GM23338 (cell line): ENCODE results near the gene SMC2. TPM values are rescaled to one million over a fixed set of nuclear protein-coding genes. Genes with fewer than 3 reads are reported as not detected.

ENCODE experiments used
- ATAC-seq: fragments of 200-7000 bp; cut with Tn5 transposase; 3 replicates; pipeline ENCODE4 v1.9.1; 2020
- DNase-seq: peaks from one replicate; pipeline ENCODE4 v3.0.0-alpha.2; 2015; ENCODE audit warnings: low spot score
- H2AFZ ChIP-seq: fragments of 200-600 bp; sonication (generic); 2 replicates; pipeline ENCODE4 v1.8.0; 2016; ENCODE audit warnings: antibody characterized with exemption, mild to moderate bottlenecking, moderate library complexity
- H3F3A ChIP-seq: fragments of 200-600 bp; sonication (generic); replicated peaks from 2 replicates; pipeline ENCODE4 v1.8.0; 2017; ENCODE audit warnings: antibody characterized with exemption, mixed run types, low read depth
- H3K27ac ChIP-seq: fragments of 200-600 bp; sonication (generic); 2 replicates; pipeline ENCODE4 v1.6.1; 2016; ENCODE audit warnings: low read depth
- H3K27me3 ChIP-seq: fragments of 200-600 bp; sonication (generic); 2 replicates; pipeline ENCODE4 v1.8.0; 2016; ENCODE audit warnings: mild to moderate bottlenecking, mixed run types, moderate library complexity; ENCODE audit not compliant: insufficient read depth
- H3K36me3 ChIP-seq: fragments of 200-600 bp; sonication (generic); 2 replicates; pipeline ENCODE4 v1.8.0; 2016; ENCODE audit warnings: mild to moderate bottlenecking; ENCODE audit not compliant: insufficient read depth
- H3K4me1 ChIP-seq: fragments of 200-600 bp; sonication (generic); 2 replicates; pipeline ENCODE4 v1.8.0; 2016; ENCODE audit warnings: mild to moderate bottlenecking, moderate library complexity; ENCODE audit not compliant: insufficient read depth
- H3K4me2 ChIP-seq: fragments of 200-600 bp; sonication (generic); 2 replicates; pipeline ENCODE4 v1.7.1; 2017; ENCODE audit warnings: mixed run types
- H3K4me3 ChIP-seq: fragments of 200-600 bp; sonication (generic); 2 replicates; pipeline ENCODE4 v1.6.1; 2016; ENCODE audit warnings: mixed run types
- H3K79me2 ChIP-seq: fragments of 200-600 bp; sonication (generic); replicated peaks from 2 replicates; pipeline ENCODE4 v1.8.0; 2017; ENCODE audit warnings: mild to moderate bottlenecking; ENCODE audit not compliant: insufficient read depth
- H3K9me2 ChIP-seq: fragments of 200-600 bp; sonication (generic); 2 replicates; pipeline ENCODE4 v1.8.0; 2017; ENCODE audit not compliant: insufficient read depth
- H4K20me1 ChIP-seq: fragments of 200-600 bp; sonication (generic); replicated peaks from 2 replicates; pipeline ENCODE4 v1.8.0; 2017; ENCODE audit warnings: mild to moderate bottlenecking; ENCODE audit not compliant: insufficient read depth
- H3K27ac Mint-ChIP-seq: 2 replicates; pipeline ENCODE4 v1.8.0; 2020; ENCODE audit warnings: inconsistent platforms, mild to moderate bottlenecking, moderate library complexity, mixed read lengths
- H3K27me3 Mint-ChIP-seq: 3 replicates; pipeline ENCODE4 v1.8.0; 2022; ENCODE audit warnings: low read depth, mild to moderate bottlenecking, moderate library complexity, mixed read lengths, inconsistent platforms; ENCODE audit not compliant: insufficient read depth, poor library complexity
- H3K36me3 Mint-ChIP-seq: 3 replicates; pipeline ENCODE4 v1.8.0; 2021; ENCODE audit warnings: low read depth, mild to moderate bottlenecking, inconsistent platforms, moderate library complexity, mixed read lengths
- H3K4me1 Mint-ChIP-seq: 3 replicates; pipeline ENCODE4 v1.8.0; 2020; ENCODE audit warnings: mild to moderate bottlenecking, inconsistent platforms, mixed read lengths
- H3K4me3 Mint-ChIP-seq: 3 replicates; pipeline ENCODE4 v1.8.0; 2021; ENCODE audit warnings: moderate library complexity, mild to moderate bottlenecking, inconsistent platforms, mixed read lengths
- H3K9me3 Mint-ChIP-seq: 3 replicates; pipeline ENCODE4 v1.8.0; 2020; ENCODE audit warnings: moderate library complexity, mild to moderate bottlenecking, inconsistent platforms, mixed read lengths
- CREB1 ChIP-seq: fragments of 250-450 bp; sonication (Bioruptor Pico); IDR thresholded peaks from 2 replicates; pipeline ENCODE4 v1.5.0; 2020; ENCODE audit warnings: low read depth, mild to moderate bottlenecking, moderate library complexity
- EZH2 ChIP-seq: fragments of 200-600 bp; sonication (generic); IDR thresholded peaks from one replicate; pipeline ENCODE4 v1.8.0; 2017; ENCODE audit warnings: antibody characterized with exemption, mild to moderate bottlenecking, low read depth; ENCODE audit not compliant: unreplicated experiment
- JUNB ChIP-seq: IDR thresholded peaks from one replicate; pipeline ENCODE4 v1.6.1; 2016; ENCODE audit warnings: antibody characterized with exemption; ENCODE audit not compliant: unreplicated experiment
- NANOG ChIP-seq: IDR thresholded peaks from 2 replicates; pipeline ENCODE4 v1.6.1; 2016; ENCODE audit warnings: antibody characterized with exemption, borderline replicate concordance
- POLR2AphosphoS5 ChIP-seq: IDR thresholded peaks from 2 replicates; pipeline ENCODE4 v1.6.1; 2016; ENCODE audit warnings: antibody characterized with exemption, low read depth
- ZNF114 ChIP-seq: fragments of 250-450 bp; sonication (Bioruptor Pico); IDR thresholded peaks from 2 replicates; pipeline ENCODE4 v1.5.0; 2020; ENCODE audit warnings: mild to moderate bottlenecking, moderate library complexity
- ZNF331 ChIP-seq: fragments of 250-450 bp; sonication (Bioruptor Pico); IDR thresholded peaks from 2 replicates; pipeline ENCODE4 v1.5.0; 2020; ENCODE audit warnings: low read depth, mild to moderate bottlenecking, moderate library complexity
- polyA plus RNA-seq: library from polyadenylated mRNA; unstranded; fragments of >200 nt; fragmentation: Nextera tagmentation; extraction: Ambion mirVana; gene quantifications from 2 replicates; pipeline ENCODE4 v1.2.1, GENCODE V29; 2016
- total RNA-seq: library from RNA; depleted of rRNA; stranded (reverse); fragments of >200 nt; shearing (Covaris generic); gene quantifications from 2 replicates; pipeline ENCODE4 v1.2.3, GENCODE V29; 2014
- TF ChIP-seq, protein P1 (sequence below): IDR thresholded peaks from one replicate; pipeline ENCODE4 v1.6.1; 2018; ENCODE audit warnings: antibody characterized with exemption; ENCODE audit not compliant: unreplicated experiment
- TF ChIP-seq, protein P2 (sequence below): IDR thresholded peaks from 2 replicates; pipeline ENCODE4 v1.6.1; 2016; ENCODE audit warnings: antibody characterized with exemption
- TF ChIP-seq, protein P3 (sequence below), 2 experiments: fragments of 200-600 bp in 1 of 2; sonication (generic) in 1 of 2; conservative IDR thresholded peaks; 2 replicates each; pipeline versions ENCODE4 v1.5.1 to v1.6.1; 2016 to 2017; ENCODE audit warnings: antibody characterized with exemption in 2 of 2, low read depth in 2 of 2, mild to moderate bottlenecking in 2 of 2, moderate library complexity in 1 of 2
- TF ChIP-seq, protein P4 (sequence below): fragments of 250-450 bp; sonication (Bioruptor Pico); IDR thresholded peaks from 2 replicates; pipeline ENCODE4 v1.5.0; 2020; ENCODE audit warnings: mild to moderate bottlenecking, moderate library complexity

Gene SMC2
- total and polyA plus RNA-seq, 2 experiments from 2014 or later, result 32.7 to 123 TPM

DNA sequence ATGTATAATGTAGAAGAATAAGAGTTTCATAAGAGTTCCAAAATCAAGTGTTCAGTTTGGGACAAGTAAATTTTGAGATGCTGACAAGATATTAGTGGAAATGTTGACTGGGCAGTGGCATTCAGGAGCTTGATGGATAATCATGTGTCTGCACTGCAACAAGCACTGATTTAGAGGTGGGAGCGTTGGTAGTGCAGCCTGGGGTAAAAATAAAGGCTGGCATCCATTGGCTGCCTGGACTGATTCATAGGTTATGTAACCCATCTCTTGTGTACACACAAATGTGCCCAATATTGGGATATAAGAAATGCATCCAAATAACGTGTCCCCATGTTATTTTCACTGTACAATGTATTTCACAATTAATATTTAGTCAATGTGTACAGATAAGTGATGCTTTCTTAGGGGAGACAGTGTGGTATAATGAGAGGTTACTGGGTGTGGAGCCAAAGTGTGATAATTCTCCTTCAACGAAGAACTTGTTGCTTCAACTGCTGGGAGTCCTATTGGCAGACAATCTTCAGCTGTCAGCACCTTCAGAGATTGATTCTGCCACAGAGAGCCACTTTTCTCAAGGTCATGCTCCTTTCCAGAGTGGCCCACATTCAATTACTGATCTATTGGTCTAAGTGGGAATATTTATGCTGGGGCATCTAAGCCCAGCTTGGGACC is 20.9 kb upstream of the SMC2 start (continued):
- TF ChIP-seq, protein P1, sequence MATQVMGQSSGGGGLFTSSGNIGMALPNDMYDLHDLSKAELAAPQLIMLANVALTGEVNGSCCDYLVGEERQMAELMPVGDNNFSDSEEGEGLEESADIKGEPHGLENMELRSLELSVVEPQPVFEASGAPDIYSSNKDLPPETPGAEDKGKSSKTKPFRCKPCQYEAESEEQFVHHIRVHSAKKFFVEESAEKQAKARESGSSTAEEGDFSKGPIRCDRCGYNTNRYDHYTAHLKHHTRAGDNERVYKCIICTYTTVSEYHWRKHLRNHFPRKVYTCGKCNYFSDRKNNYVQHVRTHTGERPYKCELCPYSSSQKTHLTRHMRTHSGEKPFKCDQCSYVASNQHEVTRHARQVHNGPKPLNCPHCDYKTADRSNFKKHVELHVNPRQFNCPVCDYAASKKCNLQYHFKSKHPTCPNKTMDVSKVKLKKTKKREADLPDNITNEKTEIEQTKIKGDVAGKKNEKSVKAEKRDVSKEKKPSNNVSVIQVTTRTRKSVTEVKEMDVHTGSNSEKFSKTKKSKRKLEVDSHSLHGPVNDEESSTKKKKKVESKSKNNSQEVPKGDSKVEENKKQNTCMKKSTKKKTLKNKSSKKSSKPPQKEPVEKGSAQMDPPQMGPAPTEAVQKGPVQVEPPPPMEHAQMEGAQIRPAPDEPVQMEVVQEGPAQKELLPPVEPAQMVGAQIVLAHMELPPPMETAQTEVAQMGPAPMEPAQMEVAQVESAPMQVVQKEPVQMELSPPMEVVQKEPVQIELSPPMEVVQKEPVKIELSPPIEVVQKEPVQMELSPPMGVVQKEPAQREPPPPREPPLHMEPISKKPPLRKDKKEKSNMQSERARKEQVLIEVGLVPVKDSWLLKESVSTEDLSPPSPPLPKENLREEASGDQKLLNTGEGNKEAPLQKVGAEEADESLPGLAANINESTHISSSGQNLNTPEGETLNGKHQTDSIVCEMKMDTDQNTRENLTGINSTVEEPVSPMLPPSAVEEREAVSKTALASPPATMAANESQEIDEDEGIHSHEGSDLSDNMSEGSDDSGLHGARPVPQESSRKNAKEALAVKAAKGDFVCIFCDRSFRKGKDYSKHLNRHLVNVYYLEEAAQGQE, result no peak
- TF ChIP-seq CREB1 (CRISPR knock-in tag) (no peak), EZH2 (no peak), POLR2AphosphoS5 (no peak), ZNF331 (CRISPR knock-in tag) (no peak), ZNF114 (CRISPR knock-in tag) (no peak), NANOG (no peak), JUNB (no peak)
- TF ChIP-seq, protein P2, sequence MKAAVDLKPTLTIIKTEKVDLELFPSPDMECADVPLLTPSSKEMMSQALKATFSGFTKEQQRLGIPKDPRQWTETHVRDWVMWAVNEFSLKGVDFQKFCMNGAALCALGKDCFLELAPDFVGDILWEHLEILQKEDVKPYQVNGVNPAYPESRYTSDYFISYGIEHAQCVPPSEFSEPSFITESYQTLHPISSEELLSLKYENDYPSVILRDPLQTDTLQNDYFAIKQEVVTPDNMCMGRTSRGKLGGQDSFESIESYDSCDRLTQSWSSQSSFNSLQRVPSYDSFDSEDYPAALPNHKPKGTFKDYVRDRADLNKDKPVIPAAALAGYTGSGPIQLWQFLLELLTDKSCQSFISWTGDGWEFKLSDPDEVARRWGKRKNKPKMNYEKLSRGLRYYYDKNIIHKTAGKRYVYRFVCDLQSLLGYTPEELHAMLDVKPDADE, result no peak

DNA sequence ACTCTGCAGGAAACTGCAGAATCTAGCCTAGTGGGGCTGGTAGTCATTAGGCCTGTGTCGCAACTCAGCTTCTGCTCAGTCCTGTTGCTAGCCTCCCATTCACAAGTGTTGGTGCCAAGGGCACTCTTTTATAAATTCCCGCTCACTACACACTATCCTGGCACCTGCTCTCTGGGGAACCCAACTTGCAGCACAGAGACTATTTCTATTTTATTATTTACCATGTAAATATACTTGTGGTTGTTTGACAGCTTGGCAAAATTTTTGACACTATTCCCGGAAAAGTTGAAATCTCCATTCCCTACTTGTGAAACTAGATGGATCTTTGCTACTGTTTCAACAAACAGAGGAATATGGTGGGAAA is 20.4 kb upstream of the SMC2 start:
- Histone ChIP-seq H3K4me1 (no peaks in the 10 kb centered on the region), H3K9me2 (no peaks in the 10 kb centered on the region), H3K79me2 (no peaks in the 10 kb centered on the region), H3K4me3 (no peak overlapping the region), H3K4me2 (no peak overlapping the region), H3K36me3 (peaks cover 2% of the 10 kb centered on the region; the same call in 1 of the 2 replicates), H3K27ac (no peak overlapping the region), H3F3A (no peaks in the 10 kb centered on the region), H2AFZ (no peak overlapping the region), H4K20me1 (no peaks in the 10 kb centered on the region), H3K27me3 (no peaks in the 10 kb centered on the region)
- Mint-ChIP-seq H3K4me1 (no peaks in the 10 kb centered on the region), H3K27ac (no peak overlapping the region), H3K4me3 (no peak overlapping the region), H3K36me3 (peaks cover 22% of the 10 kb centered on the region; the same call in 2 of the 3 replicates), H3K27me3 (peaks cover 7% of the 10 kb centered on the region), H3K9me3 (peaks cover 89% of the 10 kb centered on the region)
- no peak for DNase-seq
- no peak for ATAC-seq
- TF ChIP-seq JUNB, result no peak
- TF ChIP-seq, protein P3, sequence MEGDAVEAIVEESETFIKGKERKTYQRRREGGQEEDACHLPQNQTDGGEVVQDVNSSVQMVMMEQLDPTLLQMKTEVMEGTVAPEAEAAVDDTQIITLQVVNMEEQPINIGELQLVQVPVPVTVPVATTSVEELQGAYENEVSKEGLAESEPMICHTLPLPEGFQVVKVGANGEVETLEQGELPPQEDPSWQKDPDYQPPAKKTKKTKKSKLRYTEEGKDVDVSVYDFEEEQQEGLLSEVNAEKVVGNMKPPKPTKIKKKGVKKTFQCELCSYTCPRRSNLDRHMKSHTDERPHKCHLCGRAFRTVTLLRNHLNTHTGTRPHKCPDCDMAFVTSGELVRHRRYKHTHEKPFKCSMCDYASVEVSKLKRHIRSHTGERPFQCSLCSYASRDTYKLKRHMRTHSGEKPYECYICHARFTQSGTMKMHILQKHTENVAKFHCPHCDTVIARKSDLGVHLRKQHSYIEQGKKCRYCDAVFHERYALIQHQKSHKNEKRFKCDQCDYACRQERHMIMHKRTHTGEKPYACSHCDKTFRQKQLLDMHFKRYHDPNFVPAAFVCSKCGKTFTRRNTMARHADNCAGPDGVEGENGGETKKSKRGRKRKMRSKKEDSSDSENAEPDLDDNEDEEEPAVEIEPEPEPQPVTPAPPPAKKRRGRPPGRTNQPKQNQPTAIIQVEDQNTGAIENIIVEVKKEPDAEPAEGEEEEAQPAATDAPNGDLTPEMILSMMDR (conservative IDR thresholded peaks at IDR 0.05; ENCODE audit: low read depth in 2 of 2), result no peak
- no peak for TF ChIP-seq NANOG
- TF ChIP-seq POLR2AphosphoS5, result no peak
- no peak for TF ChIP-seq CREB1 (CRISPR knock-in tag)
- TF ChIP-seq, protein P4, sequence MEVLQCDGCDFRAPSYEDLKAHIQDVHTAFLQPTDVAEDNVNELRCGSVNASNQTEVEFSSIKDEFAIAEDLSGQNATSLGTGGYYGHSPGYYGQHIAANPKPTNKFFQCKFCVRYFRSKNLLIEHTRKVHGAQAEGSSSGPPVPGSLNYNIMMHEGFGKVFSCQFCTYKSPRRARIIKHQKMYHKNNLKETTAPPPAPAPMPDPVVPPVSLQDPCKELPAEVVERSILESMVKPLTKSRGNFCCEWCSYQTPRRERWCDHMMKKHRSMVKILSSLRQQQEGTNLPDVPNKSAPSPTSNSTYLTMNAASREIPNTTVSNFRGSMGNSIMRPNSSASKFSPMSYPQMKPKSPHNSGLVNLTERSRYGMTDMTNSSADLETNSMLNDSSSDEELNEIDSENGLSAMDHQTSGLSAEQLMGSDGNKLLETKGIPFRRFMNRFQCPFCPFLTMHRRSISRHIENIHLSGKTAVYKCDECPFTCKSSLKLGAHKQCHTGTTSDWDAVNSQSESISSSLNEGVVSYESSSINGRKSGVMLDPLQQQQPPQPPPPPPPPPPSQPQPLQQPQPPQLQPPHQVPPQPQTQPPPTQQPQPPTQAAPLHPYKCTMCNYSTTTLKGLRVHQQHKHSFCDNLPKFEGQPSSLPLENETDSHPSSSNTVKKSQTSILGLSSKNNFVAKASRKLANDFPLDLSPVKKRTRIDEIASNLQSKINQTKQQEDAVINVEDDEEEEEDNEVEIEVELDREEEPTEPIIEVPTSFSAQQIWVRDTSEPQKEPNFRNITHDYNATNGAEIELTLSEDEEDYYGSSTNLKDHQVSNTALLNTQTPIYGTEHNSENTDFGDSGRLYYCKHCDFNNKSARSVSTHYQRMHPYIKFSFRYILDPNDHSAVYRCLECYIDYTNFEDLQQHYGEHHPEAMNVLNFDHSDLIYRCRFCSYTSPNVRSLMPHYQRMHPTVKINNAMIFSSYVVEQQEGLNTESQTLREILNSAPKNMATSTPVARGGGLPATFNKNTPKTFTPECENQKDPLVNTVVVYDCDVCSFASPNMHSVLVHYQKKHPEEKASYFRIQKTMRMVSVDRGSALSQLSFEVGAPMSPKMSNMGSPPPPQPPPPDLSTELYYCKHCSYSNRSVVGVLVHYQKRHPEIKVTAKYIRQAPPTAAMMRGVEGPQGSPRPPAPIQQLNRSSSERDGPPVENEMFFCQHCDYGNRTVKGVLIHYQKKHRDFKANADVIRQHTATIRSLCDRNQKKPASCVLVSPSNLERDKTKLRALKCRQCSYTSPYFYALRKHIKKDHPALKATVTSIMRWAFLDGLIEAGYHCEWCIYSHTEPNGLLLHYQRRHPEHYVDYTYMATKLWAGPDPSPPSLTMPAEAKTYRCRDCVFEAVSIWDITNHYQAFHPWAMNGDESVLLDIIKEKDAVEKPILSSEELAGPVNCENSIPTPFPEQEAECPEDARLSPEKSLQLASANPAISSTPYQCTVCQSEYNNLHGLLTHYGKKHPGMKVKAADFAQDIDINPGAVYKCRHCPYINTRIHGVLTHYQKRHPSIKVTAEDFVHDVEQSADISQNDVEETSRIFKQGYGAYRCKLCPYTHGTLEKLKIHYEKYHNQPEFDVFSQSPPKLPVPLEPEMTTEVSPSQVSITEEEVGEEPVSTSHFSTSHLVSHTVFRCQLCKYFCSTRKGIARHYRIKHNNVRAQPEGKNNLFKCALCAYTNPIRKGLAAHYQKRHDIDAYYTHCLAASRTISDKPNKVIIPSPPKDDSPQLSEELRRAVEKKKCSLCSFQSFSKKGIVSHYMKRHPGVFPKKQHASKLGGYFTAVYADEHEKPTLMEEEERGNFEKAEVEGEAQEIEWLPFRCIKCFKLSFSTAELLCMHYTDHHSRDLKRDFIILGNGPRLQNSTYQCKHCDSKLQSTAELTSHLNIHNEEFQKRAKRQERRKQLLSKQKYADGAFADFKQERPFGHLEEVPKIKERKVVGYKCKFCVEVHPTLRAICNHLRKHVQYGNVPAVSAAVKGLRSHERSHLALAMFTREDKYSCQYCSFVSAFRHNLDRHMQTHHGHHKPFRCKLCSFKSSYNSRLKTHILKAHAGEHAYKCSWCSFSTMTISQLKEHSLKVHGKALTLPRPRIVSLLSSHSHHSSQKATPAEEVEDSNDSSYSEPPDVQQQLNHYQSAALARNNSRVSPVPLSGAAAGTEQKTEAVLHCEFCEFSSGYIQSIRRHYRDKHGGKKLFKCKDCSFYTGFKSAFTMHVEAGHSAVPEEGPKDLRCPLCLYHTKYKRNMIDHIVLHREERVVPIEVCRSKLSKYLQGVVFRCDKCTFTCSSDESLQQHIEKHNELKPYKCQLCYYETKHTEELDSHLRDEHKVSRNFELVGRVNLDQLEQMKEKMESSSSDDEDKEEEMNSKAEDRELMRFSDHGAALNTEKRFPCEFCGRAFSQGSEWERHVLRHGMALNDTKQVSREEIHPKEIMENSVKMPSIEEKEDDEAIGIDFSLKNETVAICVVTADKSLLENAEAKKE (CRISPR knock-in tag), result no peak
- TF ChIP-seq ZNF331 (CRISPR knock-in tag), result no peak
